H9 (cell line): ENCODE results near the gene MED22. TPM values are rescaled to one million over a fixed set of nuclear protein-coding genes. Genes with fewer than 3 reads are reported as not detected.

Experiments
- DNase-seq: peaks from one replicate; pipeline ENCODE4 v3.0.0-alpha.2; 2017
- H2AFZ ChIP-seq: one replicate; pipeline ENCODE4 v1.6.1; 2013; ENCODE audit warnings: mild to moderate bottlenecking, low read length, control low read depth, moderate library complexity
- H2AK5ac ChIP-seq: 2 replicates; pipeline ENCODE4 v1.6.1; 2013; ENCODE audit warnings: low read length, control low read depth, mixed read lengths; ENCODE audit not compliant: insufficient read length
- H2BK120ac ChIP-seq: one replicate; pipeline ENCODE4 v1.6.1; 2013; ENCODE audit warnings: low read depth, mild to moderate bottlenecking, low read length, control low read depth, inconsistent platforms; ENCODE audit not compliant: poor library complexity, severe bottlenecking
- H2BK12ac ChIP-seq: 2 replicates; pipeline ENCODE4 v1.6.1; 2013; ENCODE audit warnings: low read length, control low read depth, mixed read lengths, low read depth; ENCODE audit not compliant: insufficient read length
- H2BK15ac ChIP-seq: 2 replicates; pipeline ENCODE4 v1.6.1; 2013; ENCODE audit warnings: low read depth, low read length, control low read depth
- H2BK20ac ChIP-seq: one replicate; pipeline ENCODE4 v1.6.1; 2013; ENCODE audit warnings: low read depth, mild to moderate bottlenecking, low read length, control low read depth, inconsistent platforms; ENCODE audit not compliant: poor library complexity, severe bottlenecking
- H2BK5ac ChIP-seq: 2 replicates; pipeline ENCODE4 v1.6.1; 2013; ENCODE audit warnings: low read length, control low read depth, mixed read lengths; ENCODE audit not compliant: insufficient read length
- H3K14ac ChIP-seq: 2 replicates; pipeline ENCODE4 v1.6.1; 2013; ENCODE audit warnings: low read length, control low read depth; ENCODE audit not compliant: insufficient read depth
- H3K18ac ChIP-seq: 2 replicates; pipeline ENCODE4 v1.6.1; 2013; ENCODE audit warnings: low read depth, mild to moderate bottlenecking, mixed read lengths, low read length, control low read depth; ENCODE audit not compliant: insufficient read length
- H3K23ac ChIP-seq: 2 replicates; pipeline ENCODE4 v1.6.1; 2013; ENCODE audit warnings: low read length, control low read depth, mixed read lengths, low read depth; ENCODE audit not compliant: insufficient read length
- H3K23me2 ChIP-seq: 2 replicates; pipeline ENCODE4 v1.6.1; 2013; ENCODE audit warnings: low read depth, mild to moderate bottlenecking, mixed read lengths, low read length, control low read depth; ENCODE audit not compliant: insufficient read length, poor library complexity, severe bottlenecking
- H3K27ac ChIP-seq: 2 replicates; pipeline ENCODE4 v1.5.1; 2013; ENCODE audit warnings: low read length, control low read depth, mixed read lengths, low read depth; ENCODE audit not compliant: insufficient read length
- H3K27me3 ChIP-seq: 2 replicates; pipeline ENCODE4 v1.6.1; 2013; ENCODE audit warnings: low read length, control low read depth, inconsistent platforms; ENCODE audit not compliant: insufficient read depth
- H3K4ac ChIP-seq: 2 replicates; pipeline ENCODE4 v1.6.1; 2013; ENCODE audit warnings: low read depth, mild to moderate bottlenecking, control low read depth, inconsistent platforms, low read length, moderate library complexity
- H3K4me1 ChIP-seq: 2 replicates; pipeline ENCODE4 v1.6.1; 2013; ENCODE audit warnings: low read length, control low read depth, inconsistent platforms; ENCODE audit not compliant: insufficient read depth
- H3K4me2 ChIP-seq: 2 replicates; pipeline ENCODE4 v1.6.1; 2013; ENCODE audit warnings: low read length, control low read depth, mixed read lengths; ENCODE audit not compliant: insufficient read length, insufficient read depth
- H3K56ac ChIP-seq: 2 replicates; pipeline ENCODE4 v1.6.1; 2013; ENCODE audit warnings: low read depth, mild to moderate bottlenecking, mixed read lengths, low read length, control low read depth; ENCODE audit not compliant: insufficient read length
- H3K79me1 ChIP-seq: 2 replicates; pipeline ENCODE4 v1.6.1; 2013; ENCODE audit warnings: low read depth, mild to moderate bottlenecking, moderate library complexity, low read length, control low read depth, inconsistent platforms; ENCODE audit not compliant: insufficient read depth, poor library complexity, severe bottlenecking
- H3K79me2 ChIP-seq: 2 replicates; pipeline ENCODE4 v1.6.1; 2013; ENCODE audit warnings: low read length, control low read depth, inconsistent platforms; ENCODE audit not compliant: insufficient read depth
- H3K9ac ChIP-seq: 2 replicates; pipeline ENCODE4 v1.6.1; 2013; ENCODE audit warnings: low read length, control low read depth, mixed read lengths; ENCODE audit not compliant: insufficient read length; ENCODE audit errors: extremely low read depth
- H3K9me3 ChIP-seq: one replicate; pipeline ENCODE4 v1.6.1; 2013; ENCODE audit warnings: low read depth, low read length, inconsistent platforms; ENCODE audit not compliant: control insufficient read depth
- H3T11ph ChIP-seq: one replicate; pipeline ENCODE4 v1.6.1; 2013; ENCODE audit warnings: mild to moderate bottlenecking, low read length, control low read depth, inconsistent platforms
- H4K20me1 ChIP-seq: one replicate; pipeline ENCODE4 v1.6.1; 2013; ENCODE audit not compliant: control insufficient read depth, insufficient read length, insufficient read depth
- H4K5ac ChIP-seq: 2 replicates; pipeline ENCODE4 v1.6.1; 2013; ENCODE audit warnings: low read depth, mild to moderate bottlenecking, mixed read lengths, low read length, control low read depth; ENCODE audit not compliant: insufficient read length
- H4K8ac ChIP-seq: replicated peaks from 2 replicates; pipeline ENCODE4 v1.6.1; 2013; ENCODE audit warnings: low read length, control low read depth, mixed read lengths, low read depth; ENCODE audit not compliant: insufficient read length
- H4K91ac ChIP-seq: 2 replicates; pipeline ENCODE4 v1.6.1; 2013; ENCODE audit warnings: low read depth, mild to moderate bottlenecking, moderate library complexity, mixed read lengths, low read length, control low read depth; ENCODE audit not compliant: insufficient read length
- H3K27ac Mint-ChIP-seq, 3 experiments: 2 replicates in 2 of 3; 3 replicates in 1 of 3; pipeline ENCODE4 v1.8.0; 2020 to 2021; ENCODE audit warnings: mixed read lengths in 3 of 3, mild to moderate bottlenecking in 1 of 3, moderate library complexity in 1 of 3
- H3K27me3 Mint-ChIP-seq: 2 replicates; pipeline ENCODE4 v1.8.0; 2021; ENCODE audit warnings: low read depth, mild to moderate bottlenecking, moderate library complexity, mixed read lengths
- H3K36me3 Mint-ChIP-seq, 3 experiments: 2 replicates in 2 of 3; 3 replicates in 1 of 3; pipeline ENCODE4 v1.8.0; 2020 to 2021; ENCODE audit warnings: low read depth in 3 of 3, mixed read lengths in 3 of 3; ENCODE audit not compliant: insufficient read depth in 1 of 3
- H3K4me1 Mint-ChIP-seq, 2 experiments: 2 replicates each; pipeline ENCODE4 v1.8.0; 2020; ENCODE audit warnings: mixed read lengths in 2 of 2
- H3K4me3 Mint-ChIP-seq, 2 experiments: 2 replicates in 1 of 2; 3 replicates in 1 of 2; pipeline ENCODE4 v1.8.0; 2020 to 2021; ENCODE audit warnings: mild to moderate bottlenecking in 2 of 2, mixed read lengths in 2 of 2, moderate library complexity in 1 of 2
- H3K9me3 Mint-ChIP-seq, 2 experiments: 2 replicates in 1 of 2; 3 replicates in 1 of 2; pipeline ENCODE4 v1.8.0; 2020; ENCODE audit warnings: mild to moderate bottlenecking in 2 of 2, mixed read lengths in 2 of 2, moderate library complexity in 1 of 2
- WGBS: extraction: QIAGEN DNeasy Blood & Tissue Kit; methylation state at CpG from one replicate; pipeline ENCODE4 v1.1.7; 2013; ENCODE audit warnings: missing lambda C conversion rate, low lambda C conversion rate, mixed read lengths; ENCODE audit not compliant: insufficient read length; ENCODE audit errors: extremely low coverage; 5-methylcytosine and 5-hydroxymethylcytosine counted together
- total RNA-seq: library from RNA; stranded (reverse); gene quantifications from 2 replicates; pipeline ENCODE4 v1.2.1, GENCODE V29; 2021
- TF ChIP-seq, protein P1 (sequence below): fragments of 200-600 bp; sonication (generic); conservative IDR thresholded peaks from 3 replicates; pipeline ENCODE4 v1.8.0; 2021; ENCODE audit warnings: antibody characterized with exemption, mild to moderate bottlenecking

The MED22 gene
- total RNA-seq, 1 experiment from 2014 or later, result 60.1 TPM

DNA sequence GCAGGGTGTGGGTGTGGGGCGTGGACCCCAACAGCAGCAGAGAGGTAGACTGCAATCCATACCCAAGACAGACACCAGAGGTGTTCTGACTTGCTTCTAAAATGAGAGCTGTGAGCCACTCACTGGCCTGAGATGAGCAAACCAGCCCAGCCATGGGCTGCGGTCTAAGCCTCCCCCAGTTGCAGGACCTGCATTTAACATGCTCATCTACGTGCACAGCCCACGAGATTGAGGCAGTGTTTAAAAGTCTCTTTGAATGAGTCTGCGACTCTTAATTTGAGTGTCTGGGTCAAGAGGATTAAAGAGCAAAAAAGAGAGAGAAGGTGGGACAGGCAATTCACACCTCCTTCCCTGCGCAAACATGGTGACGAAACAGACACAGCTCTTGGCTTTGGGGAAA lies 22.0 kb upstream of the MED22 start:
- Histone ChIP-seq H3K18ac (no peak overlapping the region), H4K91ac (no peak overlapping the region), H3K79me2 (peaks cover 59% of the 10 kb centered on the region; the same call in 1 of the 2 replicates), H2BK120ac (no peak overlapping the region), H3K56ac (no peak overlapping the region), H3K9ac (no peak overlapping the region), H2BK5ac (no peak overlapping the region), H4K8ac (no peak overlapping the region), H2BK12ac (no peak overlapping the region), H2BK20ac (no peak overlapping the region), H3K4ac (no peak overlapping the region), H2AFZ (no peak overlapping the region), H3K14ac (no peak overlapping the region), H3K27ac (no peak overlapping the region), H2AK5ac (no peak overlapping the region), H3K23me2 (peaks cover 3% of the 10 kb centered on the region), H2BK15ac (no peak overlapping the region), H4K5ac (no peak overlapping the region), H3T11ph (no peak overlapping the region), H3K79me1 (peaks cover 34% of the 10 kb centered on the region), H3K23ac (no peak overlapping the region), H3K4me1 (no peaks in the 10 kb centered on the region), H4K20me1 (no peaks in the 10 kb centered on the region), H3K4me2 (no peak overlapping the region), H3K27me3 (no peaks in the 10 kb centered on the region), H3K9me3 (no peaks in the 10 kb centered on the region)
- no CpG with 5 or more reads among the region's 7 CpGs for WGBS
- Mint-ChIP-seq H3K4me3 (no peak overlapping the region), H3K27ac (no peak overlapping the region; a peak in 1 of 7 replicates), H3K27me3 (no peaks in the 10 kb centered on the region), H3K9me3 (no peaks in the 10 kb centered on the region), H3K4me1 (peaks cover 9 to 11% of the 10 kb centered on the region in 2 experiments), H3K36me3 (peaks cover 27 to 78% (median 62%) of the 10 kb centered on the region in 3 experiments; a peak in 6 of 7 replicates)
- TF ChIP-seq, protein P1, sequence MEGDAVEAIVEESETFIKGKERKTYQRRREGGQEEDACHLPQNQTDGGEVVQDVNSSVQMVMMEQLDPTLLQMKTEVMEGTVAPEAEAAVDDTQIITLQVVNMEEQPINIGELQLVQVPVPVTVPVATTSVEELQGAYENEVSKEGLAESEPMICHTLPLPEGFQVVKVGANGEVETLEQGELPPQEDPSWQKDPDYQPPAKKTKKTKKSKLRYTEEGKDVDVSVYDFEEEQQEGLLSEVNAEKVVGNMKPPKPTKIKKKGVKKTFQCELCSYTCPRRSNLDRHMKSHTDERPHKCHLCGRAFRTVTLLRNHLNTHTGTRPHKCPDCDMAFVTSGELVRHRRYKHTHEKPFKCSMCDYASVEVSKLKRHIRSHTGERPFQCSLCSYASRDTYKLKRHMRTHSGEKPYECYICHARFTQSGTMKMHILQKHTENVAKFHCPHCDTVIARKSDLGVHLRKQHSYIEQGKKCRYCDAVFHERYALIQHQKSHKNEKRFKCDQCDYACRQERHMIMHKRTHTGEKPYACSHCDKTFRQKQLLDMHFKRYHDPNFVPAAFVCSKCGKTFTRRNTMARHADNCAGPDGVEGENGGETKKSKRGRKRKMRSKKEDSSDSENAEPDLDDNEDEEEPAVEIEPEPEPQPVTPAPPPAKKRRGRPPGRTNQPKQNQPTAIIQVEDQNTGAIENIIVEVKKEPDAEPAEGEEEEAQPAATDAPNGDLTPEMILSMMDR, result no peak
- no peak for DNase-seq
